HFF-Myc (cell line): Measurements from ENCODE around the gene CD2AP.

Experiments used
- DNase-seq: peaks from one replicate; pipeline ENCODE4 v3.0.0-alpha.2; 2011; ENCODE audit warnings: low read depth; ENCODE audit errors: extremely low read depth
- H3K4me3 ChIP-seq: replicated peaks from 2 replicates; pipeline ENCODE4 v1.5.1; 2011; ENCODE audit warnings: low read depth, mild to moderate bottlenecking, control low read depth, low read length
- TF ChIP-seq, protein P1 (sequence below): IDR thresholded peaks from 2 replicates; pipeline ENCODE4 v1.5.1; 2012; ENCODE audit warnings: mild to moderate bottlenecking, low read depth, low read length, control low read depth; ENCODE audit errors: missing control alignments

Gene CD2AP

DNA sequence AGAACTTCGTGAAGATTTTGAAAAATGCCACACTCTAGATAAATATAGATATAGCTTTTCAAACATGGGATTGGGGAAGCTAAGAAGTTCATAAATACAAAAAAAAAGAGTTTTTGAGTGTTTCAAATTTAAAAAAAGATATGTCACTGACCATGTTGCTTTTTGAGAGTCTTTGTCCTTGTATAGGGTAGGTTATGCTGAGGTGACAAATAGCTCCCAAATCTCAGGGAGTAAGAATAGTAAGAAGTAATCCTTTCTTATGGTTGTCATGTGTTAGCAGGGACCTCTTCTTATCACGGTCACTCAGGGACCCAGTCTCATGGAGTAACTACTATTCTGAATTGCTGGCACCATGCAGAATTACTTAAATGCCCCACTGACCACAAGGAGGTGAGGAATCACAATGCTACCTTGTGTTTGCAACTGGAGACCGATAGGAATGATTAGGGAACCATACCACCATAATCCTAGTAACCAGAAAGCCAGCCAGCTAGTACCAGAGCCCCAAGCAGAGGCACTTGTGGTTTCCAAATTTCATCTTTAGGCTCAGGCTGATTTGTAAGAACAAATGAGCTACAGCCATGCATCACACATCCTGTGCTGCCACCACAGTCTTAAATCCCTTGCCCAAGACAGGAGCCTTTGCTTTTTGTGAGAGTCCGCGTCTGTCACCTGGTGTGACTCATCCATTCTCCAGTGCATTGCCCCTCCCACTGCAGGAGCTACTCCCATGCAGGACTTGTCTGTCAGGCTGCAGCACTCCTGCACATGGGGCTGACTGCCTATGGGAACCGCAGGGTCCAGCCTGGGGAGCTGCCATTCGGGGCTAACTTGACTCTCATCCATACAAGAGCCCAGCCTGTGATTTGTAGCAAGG is 178.4 kb downstream of the CD2AP start:
- DNase-seq = peak; percentile 26
- TF ChIP-seq, protein P1, sequence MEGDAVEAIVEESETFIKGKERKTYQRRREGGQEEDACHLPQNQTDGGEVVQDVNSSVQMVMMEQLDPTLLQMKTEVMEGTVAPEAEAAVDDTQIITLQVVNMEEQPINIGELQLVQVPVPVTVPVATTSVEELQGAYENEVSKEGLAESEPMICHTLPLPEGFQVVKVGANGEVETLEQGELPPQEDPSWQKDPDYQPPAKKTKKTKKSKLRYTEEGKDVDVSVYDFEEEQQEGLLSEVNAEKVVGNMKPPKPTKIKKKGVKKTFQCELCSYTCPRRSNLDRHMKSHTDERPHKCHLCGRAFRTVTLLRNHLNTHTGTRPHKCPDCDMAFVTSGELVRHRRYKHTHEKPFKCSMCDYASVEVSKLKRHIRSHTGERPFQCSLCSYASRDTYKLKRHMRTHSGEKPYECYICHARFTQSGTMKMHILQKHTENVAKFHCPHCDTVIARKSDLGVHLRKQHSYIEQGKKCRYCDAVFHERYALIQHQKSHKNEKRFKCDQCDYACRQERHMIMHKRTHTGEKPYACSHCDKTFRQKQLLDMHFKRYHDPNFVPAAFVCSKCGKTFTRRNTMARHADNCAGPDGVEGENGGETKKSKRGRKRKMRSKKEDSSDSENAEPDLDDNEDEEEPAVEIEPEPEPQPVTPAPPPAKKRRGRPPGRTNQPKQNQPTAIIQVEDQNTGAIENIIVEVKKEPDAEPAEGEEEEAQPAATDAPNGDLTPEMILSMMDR = no peak
- no peak overlapping the region for H3K4me3 ChIP-seq

DNA sequence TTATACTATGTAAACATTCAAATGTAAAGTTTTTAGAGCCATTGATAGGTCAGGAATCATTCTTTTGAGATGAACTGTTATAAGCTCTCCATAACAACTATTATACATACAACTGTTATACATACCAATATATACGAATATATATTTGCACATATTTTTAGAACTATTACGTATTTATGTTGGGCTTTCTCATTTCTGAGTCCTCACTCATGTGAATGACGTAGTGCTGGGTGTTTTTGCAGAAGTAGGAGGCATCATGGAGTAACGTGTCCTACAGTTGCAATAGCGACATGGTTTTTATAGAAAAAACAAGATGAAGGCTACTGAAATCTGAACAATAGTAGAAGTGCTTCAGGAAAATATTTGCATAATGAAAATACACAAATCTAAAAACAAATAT is 184.4 kb downstream of the CD2AP start:
- no peak for DNase-seq
- H3K4me3 ChIP-seq = no peak overlapping the region
- TF ChIP-seq, protein P1 = no peak

DNA sequence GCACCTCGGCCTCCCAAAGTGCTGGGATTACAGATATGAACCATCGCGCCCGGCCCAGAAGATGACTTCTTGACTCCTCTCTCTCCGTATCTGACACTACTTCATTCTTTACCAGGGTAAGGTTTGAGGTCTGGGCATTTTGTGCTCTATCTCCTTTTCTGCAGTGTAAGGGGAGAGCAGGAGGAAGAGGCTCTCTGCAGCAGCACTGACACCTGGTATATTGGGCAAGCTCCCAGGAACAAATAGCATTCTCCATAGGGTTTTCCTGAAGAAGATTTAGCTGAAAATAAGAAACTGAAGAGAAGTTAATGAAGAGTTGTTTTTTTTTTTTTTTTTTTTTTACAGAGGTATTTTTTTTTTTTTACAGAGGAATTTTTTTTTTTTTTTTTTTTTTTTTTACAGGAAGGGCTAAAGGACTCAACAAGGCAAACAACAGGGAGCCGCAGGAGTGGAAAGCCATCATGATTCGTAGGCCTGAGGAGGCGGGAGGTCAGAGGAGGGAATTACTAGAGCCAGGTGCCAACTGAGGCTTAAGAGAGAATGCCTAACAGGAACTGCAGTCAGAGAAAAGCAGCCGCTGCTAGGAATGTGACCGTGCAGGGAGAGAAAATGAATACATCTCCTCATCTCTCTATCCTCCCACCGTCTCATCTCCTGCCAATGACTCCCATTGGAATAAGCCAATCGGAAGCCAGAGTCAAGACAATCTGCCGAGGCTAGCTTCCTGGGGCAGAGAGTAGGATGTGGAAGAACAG is 186.1 kb downstream of the CD2AP start:
- no peak for DNase-seq
- TF ChIP-seq, protein P1 = no peak
- no peak overlapping the region for H3K4me3 ChIP-seq

DNA sequence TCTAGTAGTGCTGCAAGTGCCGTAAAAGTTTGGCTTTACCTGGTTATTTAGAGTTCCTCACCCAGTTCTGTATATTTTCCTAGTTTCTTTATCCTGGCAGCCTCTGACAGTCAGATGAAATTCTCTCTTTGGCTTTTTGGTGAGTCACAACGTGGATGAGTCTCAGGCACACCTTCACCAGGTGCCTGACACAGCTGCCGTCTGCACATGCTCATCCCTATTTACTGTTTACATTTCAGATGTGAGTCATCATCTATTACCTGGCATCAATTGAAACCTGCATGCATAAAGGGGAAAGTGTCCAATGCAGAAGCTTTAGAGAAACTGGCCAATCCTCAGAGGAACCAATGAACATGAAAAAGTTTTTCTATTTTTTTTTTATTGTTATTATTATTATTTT is 187.5 kb downstream of the CD2AP start:
- DNase-seq = no peak
- TF ChIP-seq, protein P1 = no peak
- no peak overlapping the region for H3K4me3 ChIP-seq

DNA sequence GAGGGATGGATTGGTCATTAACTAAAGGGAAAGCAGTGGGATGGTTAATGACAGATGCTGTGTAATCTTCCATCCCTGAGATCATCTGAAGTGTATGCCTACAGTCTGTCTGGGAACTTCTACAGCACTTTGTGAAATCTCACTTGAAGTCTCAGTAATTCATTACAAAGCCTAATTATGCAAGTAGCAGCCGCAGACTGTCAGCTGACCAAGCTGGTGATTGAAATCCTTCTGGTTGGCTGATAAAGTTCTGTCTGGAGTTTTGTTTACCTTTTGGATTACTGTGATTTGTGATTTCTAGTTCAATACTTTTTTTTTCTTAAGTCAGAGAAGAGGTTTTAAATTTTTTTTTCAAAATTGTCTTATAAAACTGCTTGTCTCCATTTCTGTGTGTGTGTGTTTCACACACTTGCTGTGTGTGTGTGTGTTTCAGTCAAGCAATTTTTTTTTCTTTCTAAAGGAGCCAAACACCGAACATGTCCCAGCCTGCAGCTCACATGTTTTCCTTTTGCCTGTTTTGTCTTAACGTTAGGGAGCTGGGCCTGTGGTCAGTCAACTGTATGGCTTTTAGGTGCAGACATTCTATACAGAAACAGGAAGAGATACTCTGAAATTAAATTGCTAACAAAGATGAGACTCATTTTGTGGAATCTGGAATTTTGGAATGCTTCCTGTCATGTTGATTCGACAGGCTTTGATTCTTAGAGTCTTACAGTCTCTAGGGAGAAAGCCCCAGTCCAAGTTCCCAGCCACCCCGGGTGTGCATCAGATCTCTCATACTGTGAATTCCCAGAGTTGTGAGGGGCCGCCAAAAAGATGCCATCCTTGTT is 192.3 kb downstream of the CD2AP start:
- TF ChIP-seq, protein P1 = no peak
- no peak for DNase-seq

DNA sequence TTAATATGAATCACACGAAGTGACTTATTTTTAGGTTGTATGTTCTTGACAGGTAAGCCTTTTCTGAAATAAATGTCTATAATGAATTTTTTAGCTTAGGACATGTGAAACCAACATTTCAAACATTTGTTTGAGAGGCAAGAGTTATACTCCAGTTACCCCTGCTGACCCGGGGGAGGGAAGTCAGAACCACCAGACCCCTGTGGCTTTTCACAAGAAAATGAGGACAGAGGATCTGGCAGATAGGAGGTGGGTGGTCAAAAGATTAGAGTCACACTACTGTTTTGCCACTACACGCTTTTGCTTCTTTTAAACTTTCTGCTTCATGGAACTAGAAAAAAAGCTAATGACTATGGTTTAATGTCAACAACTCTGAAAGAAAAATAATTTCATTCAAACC is 193.3 kb downstream of the CD2AP start:
- TF ChIP-seq, protein P1 = no peak
- no peak for DNase-seq
- H3K4me3 ChIP-seq = no peak overlapping the region

More for the DNA sequence above, 192.3 kb downstream of the CD2AP start:
- H3K4me3 ChIP-seq = no peak overlapping the region
